H7 (cell line): ENCODE data around the gene ERFL. TPM values are rescaled to one million over a fixed set of nuclear protein-coding genes. Genes with fewer than 3 reads are reported as not detected.
"Not testable (repeated sequence)": the region's sequence is repeated elsewhere in the genome, so short reads cannot be mapped to it uniquely, and the experiment has no call there.

Experiments used
- DNase-seq: peaks from one replicate; pipeline ENCODE4 v3.0.0; 2012
- H3K27me3 ChIP-seq: 2 replicates; pipeline ENCODE4 v1.6.0; 2011; ENCODE audit warnings: mild to moderate bottlenecking, low read length; ENCODE audit not compliant: control insufficient read depth, insufficient read depth
- H3K36me3 ChIP-seq: replicated peaks from 2 replicates; pipeline ENCODE4 v1.5.1; 2011; ENCODE audit warnings: low read length; ENCODE audit not compliant: control insufficient read depth, insufficient read depth
- H3K4me3 ChIP-seq: 2 replicates; pipeline ENCODE4 v1.5.1; 2011; ENCODE audit warnings: low read depth, mild to moderate bottlenecking, control low read depth, low read length, moderate library complexity; ENCODE audit not compliant: insufficient read depth
- total RNA-seq: library from RNA; depleted of rRNA; stranded (reverse); fragments of >200 nt; shearing (Covaris generic); gene quantifications from 2 replicates; pipeline ENCODE4 v1.2.3, GENCODE V29; 2014

ERFL gene
- total RNA-seq, 1 experiment from 2014 or later = not detected

DNA sequence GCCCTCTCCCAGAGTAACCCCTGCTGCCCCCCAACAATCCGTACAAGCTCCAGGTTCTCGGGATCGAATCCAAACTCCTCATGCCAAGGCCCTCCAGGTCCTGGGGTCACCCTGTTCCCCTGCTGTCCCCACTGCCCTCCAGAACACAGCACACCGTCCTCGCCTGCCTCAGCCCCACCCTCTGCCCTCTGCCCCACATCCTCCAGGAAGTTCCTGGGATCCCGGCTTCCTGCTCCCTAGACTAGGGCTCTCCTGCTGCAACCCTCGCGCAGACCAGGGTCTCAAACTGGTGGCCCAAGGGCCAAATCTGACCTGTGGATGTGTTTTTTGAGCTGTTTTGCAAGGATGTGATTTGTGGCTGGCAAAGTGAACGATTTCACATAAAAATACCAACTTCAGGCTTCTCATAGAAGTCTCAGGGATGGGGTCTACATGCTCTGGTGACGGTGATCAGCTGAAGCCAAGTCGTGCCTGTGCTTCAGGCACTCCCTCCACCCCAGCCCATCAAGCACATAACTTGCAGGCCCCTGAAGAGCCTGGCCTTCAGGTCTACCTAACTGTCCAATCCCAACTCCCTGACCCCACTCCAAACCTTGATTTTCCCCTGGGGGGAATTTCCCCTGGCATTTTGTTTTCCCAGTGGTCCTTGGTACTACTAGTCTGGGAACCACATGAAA lies 29.1 kb upstream of the ERFL start:
- Histone ChIP-seq H3K4me3 (no peak overlapping the region), H3K27me3 (no peaks in the 10 kb centered on the region), H3K36me3 (peaks cover 1% of the 10 kb centered on the region)
- peak; percentile 39 for DNase-seq

DNA sequence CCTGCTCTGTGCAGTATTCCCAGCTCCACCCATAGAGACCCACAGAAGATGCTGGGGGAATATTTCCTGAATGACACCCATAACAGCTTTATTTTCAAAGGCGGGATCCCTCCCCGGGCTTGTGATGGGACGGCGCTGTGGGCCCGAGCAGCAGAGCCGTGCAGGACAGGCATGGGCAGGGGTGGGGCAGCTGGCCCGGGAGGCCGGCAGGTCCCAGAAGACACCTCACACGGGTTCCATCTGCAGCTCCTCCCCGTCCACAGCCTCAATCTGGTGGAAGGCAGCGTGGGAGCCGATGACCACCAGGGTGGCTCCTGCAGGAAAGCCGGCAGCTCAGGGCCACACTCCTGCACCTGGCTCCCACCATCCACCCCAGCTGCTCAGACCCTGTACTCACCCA lies 28.4 kb upstream of the ERFL start:
- no peaks in the 10 kb centered on the region for H3K27me3 ChIP-seq
- H3K4me3 ChIP-seq = no peak overlapping the region
- peak; percentile 37 for DNase-seq
- peaks cover 1% of the 10 kb centered on the region for H3K36me3 ChIP-seq

DNA sequence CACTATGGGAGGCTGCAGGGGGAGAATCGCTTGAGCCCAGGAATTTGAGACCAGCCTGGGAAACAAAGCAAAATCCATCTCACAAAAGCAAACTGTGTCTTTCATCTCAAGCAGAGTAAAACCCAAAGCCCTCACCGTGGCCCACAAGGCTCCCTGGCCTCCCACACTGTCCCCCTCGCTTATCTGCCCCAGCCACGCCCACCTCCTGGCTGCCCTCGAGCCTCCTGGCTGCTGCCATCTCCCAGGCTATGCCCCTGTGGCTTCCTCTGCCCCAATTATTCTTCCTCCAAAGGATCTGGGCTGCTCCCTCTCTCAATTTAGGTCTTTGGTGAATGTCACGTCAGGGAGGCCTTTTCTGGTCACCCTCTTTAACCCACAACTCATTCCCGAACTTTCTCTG lies 27.3 kb upstream of the ERFL start:
- Histone ChIP-seq H3K4me3 (no peak overlapping the region), H3K36me3 (peaks cover 1% of the 10 kb centered on the region), H3K27me3 (no peaks in the 10 kb centered on the region)
- no peak for DNase-seq

GRCh38 chr19:41951686-41952172 lies 23.5 kb upstream of the ERFL start:
- Histone ChIP-seq H3K4me3 (peak overlapping the region; percentile 29; the same call in 1 of the 2 replicates), H3K36me3 (no peaks in the 10 kb centered on the region; the same call in none of the 2 replicates), H3K27me3 (no peaks in the 10 kb centered on the region)
- DNase-seq = peak; percentile 96

DNA sequence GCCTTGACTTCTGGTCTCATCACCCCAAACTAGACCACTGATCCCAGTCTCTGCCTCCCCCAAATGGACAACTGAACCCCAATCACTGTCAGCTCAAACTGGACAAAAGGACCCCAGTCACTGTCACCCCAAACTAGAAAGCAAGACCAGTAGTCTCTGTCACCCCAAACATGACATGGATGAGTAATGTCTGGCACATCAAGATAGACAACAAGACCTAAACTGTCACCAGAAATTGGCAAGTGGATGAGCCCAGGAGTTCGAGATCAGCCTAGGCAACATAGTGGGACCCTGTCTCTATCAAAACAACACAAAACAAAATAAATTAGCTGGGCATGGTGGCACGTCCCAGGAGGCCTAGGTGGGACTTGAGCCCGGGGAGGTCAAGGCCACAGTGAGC lies 18.8 kb upstream of the ERFL start:
- no peak for DNase-seq
- no peak overlapping the region for H3K4me3 ChIP-seq
- H3K27me3 ChIP-seq = no peaks in the 10 kb centered on the region
- H3K36me3 ChIP-seq = no peaks in the 10 kb centered on the region

GRCh38 chr19:41945135-41945766 lies 17.0 kb upstream of the ERFL start:
- H3K36me3 ChIP-seq = no peaks in the 10 kb centered on the region
- peaks cover 15% of the 10 kb centered on the region for H3K27me3 ChIP-seq

GRCh38 chr19:41944336-41944735 lies 16.1 kb upstream of the ERFL start:
- Histone ChIP-seq H3K27me3 (peaks cover 21% of the 10 kb centered on the region), H3K4me3 (no peak overlapping the region), H3K36me3 (no peaks in the 10 kb centered on the region)
- DNase-seq = no peak

More at GRCh38 chr19:41945135-41945766, 17.0 kb upstream of the ERFL start:
- no peak overlapping the region for H3K4me3 ChIP-seq
- no peak for DNase-seq

DNA sequence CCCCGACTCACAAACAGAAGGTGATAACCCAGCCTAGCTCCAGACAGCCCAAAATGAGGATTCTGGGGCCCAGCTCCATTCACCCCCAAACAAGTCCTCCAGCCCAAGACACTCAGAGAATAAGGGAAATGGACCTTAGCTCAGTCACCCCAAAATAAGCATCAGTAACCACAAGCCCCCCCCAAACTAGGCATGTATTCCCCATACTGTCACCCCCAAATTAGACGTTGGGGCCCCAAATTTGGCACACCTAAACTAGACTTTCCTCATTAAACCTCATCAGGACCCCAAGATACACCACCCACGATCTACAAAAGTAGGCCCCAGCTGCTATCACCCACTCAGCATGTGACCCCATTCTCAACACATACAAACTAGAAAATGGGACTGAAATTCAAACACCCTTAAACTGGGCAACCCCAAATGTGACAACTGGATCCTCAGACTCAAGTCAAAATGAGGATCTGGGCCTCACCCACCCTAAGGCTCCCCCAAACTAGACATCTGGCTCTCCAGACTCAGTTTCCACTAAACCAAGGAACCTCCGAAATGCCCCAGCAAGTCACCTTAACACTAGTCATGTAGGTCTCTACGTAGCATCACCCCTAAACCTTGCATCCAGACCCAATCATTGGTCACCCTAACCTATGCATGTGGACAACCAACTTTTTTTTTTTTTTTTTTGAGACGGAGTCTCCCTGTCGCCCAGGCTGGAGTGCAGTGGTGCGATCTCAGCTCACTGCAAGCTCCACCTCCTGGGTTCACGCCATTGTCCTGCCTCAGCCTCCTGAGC lies 13.4 kb upstream of the ERFL start:
- H3K36me3 ChIP-seq = no peaks in the 10 kb centered on the region
- no peak for DNase-seq
- no peak overlapping the region for H3K4me3 ChIP-seq
- peaks cover 31% of the 10 kb centered on the region for H3K27me3 ChIP-seq

- DNase-seq = peak; percentile 83
- peaks cover 38% of the 10 kb centered on the region for H3K27me3 ChIP-seq
Measured at GRCh38 chr19:41940731-41941409, 12.6 kb upstream of the ERFL start.

DNA sequence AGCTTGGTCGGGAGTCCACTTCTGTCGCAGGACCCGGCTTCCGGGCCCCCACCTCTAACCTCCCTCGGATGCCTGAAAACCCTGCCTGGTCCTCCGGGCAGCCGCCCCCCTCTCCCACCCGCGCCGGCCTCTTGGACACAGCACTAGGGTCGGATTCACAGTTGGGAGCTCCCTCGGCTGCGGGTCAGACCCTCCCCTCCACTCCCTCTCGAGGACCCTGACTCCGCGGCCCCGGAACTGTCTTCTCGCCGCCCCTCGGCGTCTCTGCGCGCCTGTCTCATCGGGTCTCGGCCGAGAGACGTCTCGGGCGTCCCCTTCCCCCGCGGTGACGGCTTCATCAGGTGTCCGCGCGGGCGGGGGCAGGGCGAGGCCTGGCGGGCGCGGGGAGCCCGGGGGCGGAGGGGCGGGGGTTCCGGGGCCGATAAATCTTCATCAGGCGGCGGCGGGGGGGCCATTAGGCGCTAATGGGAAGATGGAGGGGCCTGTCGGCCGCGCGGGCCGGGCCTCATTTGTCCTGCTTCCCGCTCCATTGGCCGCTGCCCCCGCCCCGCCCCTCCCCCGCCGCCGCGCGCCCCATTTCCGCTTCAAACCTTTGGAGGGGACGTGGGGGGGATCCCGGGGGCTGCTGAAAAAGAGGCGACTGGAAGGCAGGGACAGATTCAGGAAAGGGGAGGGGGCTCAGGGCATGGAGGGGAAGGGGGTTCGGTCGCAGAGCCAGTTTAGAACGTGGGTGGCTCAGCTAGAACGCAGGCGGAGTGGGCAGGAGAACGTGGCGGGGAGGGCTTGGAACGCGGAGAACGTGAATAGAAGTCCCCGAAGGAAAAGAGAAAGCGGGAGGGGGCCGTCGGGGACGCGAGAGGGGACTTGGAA lies 11.8 kb upstream of the ERFL start:
- Histone ChIP-seq H3K36me3 (no peaks in the 10 kb centered on the region), H3K4me3 (peak overlapping the region; percentile 55), H3K27me3 (peaks cover 43% of the 10 kb centered on the region)
- DNase-seq = peak; percentile 89

More at GRCh38 chr19:41940731-41941409, 12.6 kb upstream of the ERFL start:
- peak overlapping the region; percentile 55 for H3K4me3 ChIP-seq
- H3K36me3 ChIP-seq = no peaks in the 10 kb centered on the region

DNA sequence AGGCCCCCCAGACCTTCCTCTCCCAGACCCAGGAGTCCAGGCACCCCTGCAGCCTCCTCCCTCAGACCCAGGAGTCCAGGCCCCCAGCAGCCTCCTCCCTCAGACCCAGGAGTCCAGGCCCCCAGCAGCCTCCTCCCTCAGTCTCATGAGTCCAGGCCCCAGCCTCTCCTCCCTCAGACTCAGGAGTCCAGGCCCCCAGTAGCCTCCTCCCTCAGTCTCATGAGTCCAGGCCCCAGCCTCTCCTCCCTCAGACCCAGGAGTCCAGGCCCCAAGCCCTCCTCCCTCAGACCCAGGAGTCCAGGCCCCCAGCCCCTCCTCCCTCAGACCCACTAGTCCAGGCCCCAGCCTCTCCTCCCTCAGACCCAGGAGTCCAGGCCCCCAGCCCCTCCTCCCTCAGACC lies 11.0 kb upstream of the ERFL start:
- H3K36me3 ChIP-seq, H3K4me3 ChIP-seq, DNase-seq: not testable (repeated sequence)
- peaks cover 50% of the 10 kb centered on the region for H3K27me3 ChIP-seq

- Histone ChIP-seq H3K36me3 (no peaks in the 10 kb centered on the region), H3K27me3 (peaks cover 64% of the 10 kb centered on the region), H3K4me3 (no peak overlapping the region)
- DNase-seq = peak; percentile 82
Measured at GRCh38 chr19:41937525-41938468, 9.5 kb upstream of the ERFL start.

DNA sequence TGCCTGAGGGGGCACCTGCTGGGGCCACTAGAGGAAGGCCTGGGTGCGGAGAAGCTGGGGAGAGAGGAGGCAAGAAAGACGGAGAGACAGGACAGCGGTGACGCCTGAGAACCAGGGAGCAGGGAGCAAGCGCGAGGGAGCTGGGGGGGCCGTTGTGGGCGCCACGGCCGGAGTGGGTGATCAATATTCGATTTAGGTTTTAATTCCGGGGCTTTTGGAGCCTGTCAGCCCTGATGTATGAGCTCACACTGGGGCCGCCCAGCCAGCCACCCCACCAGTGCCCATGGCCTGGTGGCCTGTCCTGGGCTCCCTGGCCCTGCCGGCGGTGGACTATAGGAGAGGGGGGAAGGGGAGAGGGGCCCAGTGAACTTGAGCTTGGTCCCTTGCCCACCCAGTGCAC lies 8.7 kb upstream of the ERFL start:
- no peak overlapping the region for H3K4me3 ChIP-seq
- H3K36me3 ChIP-seq = no peaks in the 10 kb centered on the region
- peaks cover 72% of the 10 kb centered on the region for H3K27me3 ChIP-seq
- DNase-seq = no peak
